HepG2 (cell line): ENCODE results near the gene MB. TPM values are rescaled to one million over a fixed set of nuclear protein-coding genes. Genes with fewer than 3 reads are reported as not detected.

ENCODE experiments used
- ATAC-seq: fragments of 200-7000 bp; cut with Tn5 transposase; 3 replicates; pipeline ENCODE4 v1.9.1; 2020; ENCODE audit warnings: mild to moderate bottlenecking, moderate library complexity
- BruUV-seq: library from RNA; stranded (reverse); fragments of 400-500 nt; replicated peaks from 2 replicates; lab custom pipeline; 2021; lab: Mats Ljungman, UMichigan
- CTCF ChIA-PET: fragments of 300-600 bp; formaldehyde crosslinking; extraction: SDS; loops from one replicate; lab custom pipeline; 2021; ENCODE audit warnings: low total read pairs, inconsistent platforms, low intra/inter-chr PET ratio; lab: Yijun Ruan, JAX
- POLR2A ChIA-PET: fragments of 350-600 bp; sonication (Branson Sonifier 250); formaldehyde crosslinking; loops from one replicate; lab custom pipeline; 2020; ENCODE audit warnings: antibody characterized with exemption, inconsistent platforms; lab: Yijun Ruan, JAX
- DNase-seq: peaks from one replicate; pipeline ENCODE4 v3.0.0-alpha.2; 2015; ENCODE audit warnings: low spot score
- FAIRE-seq: peaks from 3 replicates; lab custom pipeline; 2011; peaks lifted over from hg19 to GRCh38; lab: Jason Lieb, UNC
- H2AFZ ChIP-seq: one replicate; pipeline ENCODE4 v1.6.1; 2011; ENCODE audit warnings: low read length, inconsistent platforms
- H3K27ac ChIP-seq: fragments of 300-600 bp; 3 replicates; pipeline ENCODE4 v1.8.0; 2011; ENCODE audit warnings: mixed run types, mild to moderate bottlenecking, mixed read lengths, low read length, inconsistent platforms; ENCODE audit not compliant: insufficient read depth; ENCODE audit errors: extremely low read length
- H3K27me3 ChIP-seq, 2 experiments: fragments of 200-600 bp in 1 of 2; 2 replicates in 1 of 2; 3 replicates in 1 of 2; pipeline versions ENCODE4 v1.6.0 to v1.8.0; 2011; ENCODE audit warnings: low read length in 2 of 2, mild to moderate bottlenecking in 2 of 2, moderate library complexity in 2 of 2, inconsistent platforms in 1 of 2; ENCODE audit not compliant: insufficient read depth in 2 of 2, control insufficient read depth in 1 of 2
- H3K36me3 ChIP-seq, 2 experiments: fragments of 200-600 bp in 1 of 2; replicated peaks in 1 of 2; 2 replicates in 1 of 2; 3 replicates in 1 of 2; pipeline versions ENCODE4 v1.5.1 to v1.8.0; 2011; ENCODE audit warnings: low read length in 2 of 2, inconsistent platforms in 1 of 2; ENCODE audit not compliant: insufficient read depth in 2 of 2, control insufficient read depth in 1 of 2
- H3K4me1 ChIP-seq: 2 replicates; pipeline ENCODE4 v1.5.1; 2012; ENCODE audit warnings: low read length, inconsistent platforms; ENCODE audit not compliant: insufficient read depth
- H3K4me2 ChIP-seq: 2 replicates; pipeline ENCODE4 v1.6.0; 2011; ENCODE audit warnings: low read depth, low read length, inconsistent platforms
- H3K4me3 ChIP-seq, 3 experiments: fragments of 200-600 bp in 1 of 3; sonication (generic), shearing (Covaris generic) in 1 of 3; replicated peaks in 1 of 3; 2 replicates each; pipeline ENCODE4 v1.5.1; 2011 to 2016; ENCODE audit warnings: low read length in 3 of 3, inconsistent platforms in 2 of 3, low read depth in 2 of 3, mild to moderate bottlenecking in 2 of 3, control low read depth in 1 of 3, mixed read lengths in 1 of 3; ENCODE audit not compliant: insufficient read depth in 1 of 3
- H3K79me2 ChIP-seq: one replicate; pipeline ENCODE4 v1.6.1; 2011; ENCODE audit warnings: low read length, inconsistent platforms; ENCODE audit not compliant: insufficient read depth
- H3K9ac ChIP-seq: 2 replicates; pipeline ENCODE4 v1.6.0; 2011; ENCODE audit warnings: mild to moderate bottlenecking, low read depth, low read length, inconsistent platforms; ENCODE audit not compliant: insufficient read depth
- H3K9me3 ChIP-seq: 2 replicates; pipeline ENCODE4 v1.5.1; 2012; ENCODE audit warnings: mild to moderate bottlenecking, low read length
- H4K20me1 ChIP-seq: 2 replicates; pipeline ENCODE4 v1.6.0; 2011; ENCODE audit warnings: inconsistent platforms, mild to moderate bottlenecking, low read length, moderate library complexity; ENCODE audit not compliant: insufficient read depth
- FOSL2 ChIP-seq: sonication (generic); formaldehyde crosslinking; IDR thresholded peaks from 2 replicates; pipeline ENCODE4 v1.4.0; 2020; ENCODE audit warnings: missing genetic modification reagents
- GTF2F1 ChIP-seq: fragments of 150-350 bp; IDR thresholded peaks from 2 replicates; pipeline ENCODE4 v1.6.1; 2014; ENCODE audit warnings: low read length
- IRF2 ChIP-seq: IDR thresholded peaks from 2 replicates; pipeline ENCODE4 v1.6.1; 2018; ENCODE audit warnings: missing genetic modification reagents, missing compliant biosample characterization
- MAZ ChIP-seq, 2 experiments: sonication (generic) in 1 of 2; formaldehyde crosslinking in 1 of 2; IDR thresholded peaks; 2 replicates each; pipeline versions ENCODE4 v1.5.0 to v1.6.1; 2012 to 2020; ENCODE audit warnings: low read depth in 2 of 2, mild to moderate bottlenecking in 2 of 2, borderline replicate concordance in 1 of 2, improper control_type of control experiment in 1 of 2, low read length in 1 of 2, missing genetic modification reagents in 1 of 2, moderate library complexity in 1 of 2
- PCBP2 ChIP-seq: fragments of 200-400 bp; formaldehyde crosslinking; optimal IDR thresholded peaks from 2 replicates; pipeline ENCODE3; 2018; ENCODE audit warnings: low read length, low read depth; ENCODE audit not compliant: poor library complexity, severe bottlenecking
- SMC3 ChIP-seq: IDR thresholded peaks from 2 replicates; pipeline ENCODE4 v1.6.1; 2011; ENCODE audit warnings: low read length, improper control_type of control experiment
- STAG1 ChIP-seq: sonication (generic); formaldehyde crosslinking; IDR thresholded peaks from 2 replicates; pipeline ENCODE4 v1.4.0; 2020; ENCODE audit warnings: missing genetic modification reagents
- XRCC5 ChIP-seq: fragments of 200-400 bp; formaldehyde crosslinking; optimal IDR thresholded peaks from 2 replicates; pipeline ENCODE3; 2017; ENCODE audit warnings: mild to moderate bottlenecking, low read length
- ZNF263 ChIP-seq: sonication (generic); formaldehyde crosslinking; IDR thresholded peaks from 2 replicates; pipeline ENCODE4 v1.4.0; 2020; ENCODE audit warnings: missing genetic modification reagents
- ZNF781 ChIP-seq: sonication (generic); formaldehyde crosslinking; IDR thresholded peaks from 2 replicates; pipeline ENCODE4 v1.5.1; 2020; ENCODE audit warnings: borderline replicate concordance, mild to moderate bottlenecking, missing genetic modification reagents; ENCODE audit errors: not compliant biosample characterization
- WGBS: methylation state at CpG from one replicate; pipeline ENCODE4 v1.1.6; 2017; ENCODE audit warnings: low lambda C conversion rate; 5-methylcytosine and 5-hydroxymethylcytosine counted together
- in situ Hi-C: cut with HindIII; loops from 2 replicates; pipeline ENCODE4 v1.10.0; 2017; ENCODE audit warnings: low pct_unique_long_range_greater_than_20kb; ENCODE audit not compliant: extremely low pct_ligation_motif_present
- intact Hi-C: fragments of 100-400 bp; cut with micrococcal nuclease; formaldehyde crosslinking; loops from one replicate; pipeline ENCODE4 v1.10.0; 2022; ENCODE audit not compliant: unreplicated experiment
- polyA plus RNA-seq, 8 experiments: library from polyadenylated mRNA; depleted of rRNA in 3 of 8; stranded (reverse) in 7 of 8; unstranded in 1 of 8; fragments of >200 nt; fragmentation: Illumina TruSeq in 4 of 8; extraction: Trizol in 4 of 8; gene quantifications; 2 replicates each; pipeline versions ENCODE4 v1.2.1 to v1.2.3, GENCODE V29; 2011 to 2016; ENCODE audit warnings: low read depth in 4 of 8, missing spikeins in 1 of 8, mixed read lengths in 1 of 8; ENCODE audit not compliant: insufficient read depth in 1 of 8
- total RNA-seq, 5 experiments: library from RNA; depleted of rRNA; stranded (reverse); fragments of >200 nt; fragmentation: Illumina TruSeq; extraction: Trizol; gene quantifications; 2 replicates each; pipeline ENCODE4 v1.2.3, GENCODE V29; 2016; ENCODE audit warnings: low read depth in 1 of 5
- TF ChIP-seq, protein P1 (sequence below): sonication (generic); formaldehyde crosslinking; IDR thresholded peaks from 2 replicates; pipeline ENCODE4 v1.4.0; 2020; ENCODE audit warnings: missing genetic modification reagents, borderline replicate concordance
- TF ChIP-seq, protein P2 (sequence below): sonication (generic); formaldehyde crosslinking; IDR thresholded peaks from 2 replicates; pipeline ENCODE4 v1.4.0; 2020; ENCODE audit warnings: mild to moderate bottlenecking, missing genetic modification reagents
- TF ChIP-seq, protein P3 (sequence below): sonication (generic); formaldehyde crosslinking; IDR thresholded peaks from 2 replicates; pipeline ENCODE4 v1.4.0; 2020; ENCODE audit warnings: mild to moderate bottlenecking, low read depth, missing genetic modification reagents
- TF ChIP-seq, protein P4 (sequence below): sonication (generic); formaldehyde crosslinking; IDR thresholded peaks from 2 replicates; pipeline ENCODE4 v1.5.0; 2020; ENCODE audit warnings: mild to moderate bottlenecking, missing genetic modification reagents, moderate library complexity
- TF ChIP-seq, protein P5 (sequence below): sonication (generic); formaldehyde crosslinking; IDR thresholded peaks from 2 replicates; pipeline ENCODE4 v1.4.0; 2020; ENCODE audit warnings: missing genetic modification reagents, mild to moderate bottlenecking, borderline replicate concordance

MB gene
- total and polyA plus RNA-seq, 2 of the 13 experiments (the other 11 are each of a cell fraction or from before 2014, with no cell fraction given) = 0.07 TPM; not detected in 1

DNA sequence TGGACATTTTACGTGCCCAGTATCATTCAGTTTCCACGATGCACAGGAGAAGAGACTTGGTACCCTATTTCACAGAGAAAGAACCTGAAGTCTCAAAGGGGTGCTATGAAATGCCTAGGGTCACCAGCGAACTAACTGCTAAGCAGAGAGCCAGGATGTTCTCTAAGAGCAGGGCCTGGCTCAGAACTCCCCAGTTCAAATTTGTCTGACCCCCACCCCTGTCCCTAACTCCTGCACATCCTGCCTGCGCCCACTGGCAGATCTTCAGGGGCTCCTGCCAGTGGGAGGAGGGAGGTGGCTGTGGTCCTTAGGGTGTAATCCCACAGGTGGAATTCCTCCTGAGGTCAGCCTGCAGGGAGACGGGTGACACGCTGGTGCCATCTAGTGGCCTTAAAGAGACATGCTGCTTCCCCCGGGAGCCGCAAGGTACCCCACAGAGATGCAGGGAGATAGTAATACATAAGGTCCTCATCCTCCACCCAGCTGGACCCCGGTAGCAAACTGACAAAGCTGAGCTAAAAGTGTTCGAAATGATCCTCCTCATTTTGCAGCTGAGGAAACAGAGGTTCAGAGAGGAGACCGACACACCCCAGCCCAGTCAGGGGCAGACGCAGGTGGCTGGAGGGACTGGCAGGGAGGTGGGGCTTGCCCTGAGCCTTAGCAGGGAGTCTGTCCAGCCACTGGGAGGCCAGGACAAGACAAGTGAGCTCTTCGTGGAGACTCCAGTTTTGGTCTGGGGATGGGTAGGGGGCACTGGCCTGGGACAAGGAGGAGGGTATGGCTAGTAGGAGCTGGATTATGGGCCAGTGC, 34.1 kb downstream of the MB start:
- Histone ChIP-seq H3K4me3 (no peak overlapping the region), H3K9me3 (no peaks in the 10 kb centered on the region), H3K27ac (no peak overlapping the region), H3K9ac (no peak overlapping the region), H3K27me3 (peaks cover 0 to 7% of the 10 kb centered on the region in 2 experiments; a peak in 1 of 5 replicates), H3K36me3 (no peaks in the 10 kb centered on the region), H2AFZ (no peak overlapping the region), H4K20me1 (no peaks in the 10 kb centered on the region), H3K79me2 (no peaks in the 10 kb centered on the region), H3K4me2 (no peak overlapping the region), H3K4me1 (no peaks in the 10 kb centered on the region)
- ATAC-seq = peak; percentile 87
- ChIA-PET CTCF (interaction anchor here (0.7 to 3.0 kb wide), 4 partner anchors 152 to 235 kb away, joined by 3 to 32 read pairs (median 10); no protein-coding TSS in a partner anchor), POLR2A (no interaction called here)
- in situ Hi-C loops = loop anchor here (5.0 kb wide), 1 partner anchor 151 kb away; no protein-coding TSS in a partner anchor
- no TSS peak for BruUV-seq
- FAIRE-seq = peak; percentile 71
- 27% methylated on average over 5 of the region's 13 CpGs for WGBS
- intact Hi-C loops = loop anchor here (1.0 kb wide), 2 partner anchors 152 to 232 kb away; no protein-coding TSS in a partner anchor
- peak; percentile 59 for DNase-seq
- TF ChIP-seq IRF2 (CRISPR knock-in tag) (no peak), STAG1 (peak; percentile 93), PCBP2 (no peak), FOSL2 (CRISPR knock-in tag) (peak; percentile 5; the same call in 1 of the 2 replicates), MAZ (IDR thresholded peaks at IDR 0.05; ENCODE audit: borderline replicate concordance, low read depth, low read length) (no peak), MAZ (CRISPR knock-in tag; IDR thresholded peaks at IDR 0.05; ENCODE audit: low read depth) (0 out of 2 replicates have a peak, but pooled peaks have one; percentile 34), ZNF263 (0 out of 2 replicates have a peak, but pooled peaks have one; percentile 30), GTF2F1 (no peak), XRCC5 (peak; percentile 77), SMC3 (peak; percentile 82), ZNF781 (no peak)
- TF ChIP-seq, protein P1, sequence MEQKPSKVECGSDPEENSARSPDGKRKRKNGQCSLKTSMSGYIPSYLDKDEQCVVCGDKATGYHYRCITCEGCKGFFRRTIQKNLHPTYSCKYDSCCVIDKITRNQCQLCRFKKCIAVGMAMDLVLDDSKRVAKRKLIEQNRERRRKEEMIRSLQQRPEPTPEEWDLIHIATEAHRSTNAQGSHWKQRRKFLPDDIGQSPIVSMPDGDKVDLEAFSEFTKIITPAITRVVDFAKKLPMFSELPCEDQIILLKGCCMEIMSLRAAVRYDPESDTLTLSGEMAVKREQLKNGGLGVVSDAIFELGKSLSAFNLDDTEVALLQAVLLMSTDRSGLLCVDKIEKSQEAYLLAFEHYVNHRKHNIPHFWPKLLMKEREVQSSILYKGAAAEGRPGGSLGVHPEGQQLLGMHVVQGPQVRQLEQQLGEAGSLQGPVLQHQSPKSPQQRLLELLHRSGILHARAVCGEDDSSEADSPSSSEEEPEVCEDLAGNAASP (CRISPR knock-in tag) = peak; percentile 51; the same call in 1 of the 2 replicates
- TF ChIP-seq, protein P2, sequence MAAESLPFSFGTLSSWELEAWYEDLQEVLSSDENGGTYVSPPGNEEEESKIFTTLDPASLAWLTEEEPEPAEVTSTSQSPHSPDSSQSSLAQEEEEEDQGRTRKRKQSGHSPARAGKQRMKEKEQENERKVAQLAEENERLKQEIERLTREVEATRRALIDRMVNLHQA (CRISPR knock-in tag) = no peak
- TF ChIP-seq, protein P3, sequence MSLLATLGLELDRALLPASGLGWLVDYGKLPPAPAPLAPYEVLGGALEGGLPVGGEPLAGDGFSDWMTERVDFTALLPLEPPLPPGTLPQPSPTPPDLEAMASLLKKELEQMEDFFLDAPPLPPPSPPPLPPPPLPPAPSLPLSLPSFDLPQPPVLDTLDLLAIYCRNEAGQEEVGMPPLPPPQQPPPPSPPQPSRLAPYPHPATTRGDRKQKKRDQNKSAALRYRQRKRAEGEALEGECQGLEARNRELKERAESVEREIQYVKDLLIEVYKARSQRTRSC (CRISPR knock-in tag) = no peak
- TF ChIP-seq, protein P4, sequence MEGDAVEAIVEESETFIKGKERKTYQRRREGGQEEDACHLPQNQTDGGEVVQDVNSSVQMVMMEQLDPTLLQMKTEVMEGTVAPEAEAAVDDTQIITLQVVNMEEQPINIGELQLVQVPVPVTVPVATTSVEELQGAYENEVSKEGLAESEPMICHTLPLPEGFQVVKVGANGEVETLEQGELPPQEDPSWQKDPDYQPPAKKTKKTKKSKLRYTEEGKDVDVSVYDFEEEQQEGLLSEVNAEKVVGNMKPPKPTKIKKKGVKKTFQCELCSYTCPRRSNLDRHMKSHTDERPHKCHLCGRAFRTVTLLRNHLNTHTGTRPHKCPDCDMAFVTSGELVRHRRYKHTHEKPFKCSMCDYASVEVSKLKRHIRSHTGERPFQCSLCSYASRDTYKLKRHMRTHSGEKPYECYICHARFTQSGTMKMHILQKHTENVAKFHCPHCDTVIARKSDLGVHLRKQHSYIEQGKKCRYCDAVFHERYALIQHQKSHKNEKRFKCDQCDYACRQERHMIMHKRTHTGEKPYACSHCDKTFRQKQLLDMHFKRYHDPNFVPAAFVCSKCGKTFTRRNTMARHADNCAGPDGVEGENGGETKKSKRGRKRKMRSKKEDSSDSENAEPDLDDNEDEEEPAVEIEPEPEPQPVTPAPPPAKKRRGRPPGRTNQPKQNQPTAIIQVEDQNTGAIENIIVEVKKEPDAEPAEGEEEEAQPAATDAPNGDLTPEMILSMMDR = peak; percentile 92
- TF ChIP-seq, protein P5, sequence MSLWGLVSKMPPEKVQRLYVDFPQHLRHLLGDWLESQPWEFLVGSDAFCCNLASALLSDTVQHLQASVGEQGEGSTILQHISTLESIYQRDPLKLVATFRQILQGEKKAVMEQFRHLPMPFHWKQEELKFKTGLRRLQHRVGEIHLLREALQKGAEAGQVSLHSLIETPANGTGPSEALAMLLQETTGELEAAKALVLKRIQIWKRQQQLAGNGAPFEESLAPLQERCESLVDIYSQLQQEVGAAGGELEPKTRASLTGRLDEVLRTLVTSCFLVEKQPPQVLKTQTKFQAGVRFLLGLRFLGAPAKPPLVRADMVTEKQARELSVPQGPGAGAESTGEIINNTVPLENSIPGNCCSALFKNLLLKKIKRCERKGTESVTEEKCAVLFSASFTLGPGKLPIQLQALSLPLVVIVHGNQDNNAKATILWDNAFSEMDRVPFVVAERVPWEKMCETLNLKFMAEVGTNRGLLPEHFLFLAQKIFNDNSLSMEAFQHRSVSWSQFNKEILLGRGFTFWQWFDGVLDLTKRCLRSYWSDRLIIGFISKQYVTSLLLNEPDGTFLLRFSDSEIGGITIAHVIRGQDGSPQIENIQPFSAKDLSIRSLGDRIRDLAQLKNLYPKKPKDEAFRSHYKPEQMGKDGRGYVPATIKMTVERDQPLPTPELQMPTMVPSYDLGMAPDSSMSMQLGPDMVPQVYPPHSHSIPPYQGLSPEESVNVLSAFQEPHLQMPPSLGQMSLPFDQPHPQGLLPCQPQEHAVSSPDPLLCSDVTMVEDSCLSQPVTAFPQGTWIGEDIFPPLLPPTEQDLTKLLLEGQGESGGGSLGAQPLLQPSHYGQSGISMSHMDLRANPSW (CRISPR knock-in tag) = no peak
